D341Med (cell line): ENCODE measurements around the gene HOXA7.

Experiments used
- DNase-seq: peaks from one replicate; pipeline ENCODE4 v3.0.0; 2012; ENCODE audit warnings: low spot score

HOXA7 gene

DNA sequence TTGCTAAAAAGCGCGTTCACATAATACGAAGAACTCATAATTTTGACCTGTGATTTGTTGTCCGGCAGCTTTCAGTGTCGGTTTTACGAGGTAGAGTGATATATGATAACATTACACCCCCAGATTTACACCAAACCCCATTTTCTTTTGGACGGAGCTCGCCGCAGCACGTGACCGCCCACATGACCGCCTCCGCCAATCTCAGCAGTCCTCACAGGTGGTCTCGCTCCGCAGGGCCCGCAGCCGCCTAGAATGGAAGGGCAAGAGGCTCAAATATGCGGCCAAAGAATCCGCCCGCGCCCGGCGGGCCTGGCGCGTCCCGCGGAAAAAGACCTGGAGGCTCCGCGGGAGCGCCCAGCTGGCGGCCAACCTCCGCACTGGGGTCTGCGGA is at the start of gene HOXA7:
HOXA7 (minus strand) TSS at position 168 of the 391 bp plus-strand sequence; CDS start at position 38, 130 bp downstream.
- DNase-seq: peak; percentile 40

GRCh38 chr7:27205325-27206280 is 49.1 kb upstream of the HOXA7 start:
- no peak for DNase-seq

DNA sequence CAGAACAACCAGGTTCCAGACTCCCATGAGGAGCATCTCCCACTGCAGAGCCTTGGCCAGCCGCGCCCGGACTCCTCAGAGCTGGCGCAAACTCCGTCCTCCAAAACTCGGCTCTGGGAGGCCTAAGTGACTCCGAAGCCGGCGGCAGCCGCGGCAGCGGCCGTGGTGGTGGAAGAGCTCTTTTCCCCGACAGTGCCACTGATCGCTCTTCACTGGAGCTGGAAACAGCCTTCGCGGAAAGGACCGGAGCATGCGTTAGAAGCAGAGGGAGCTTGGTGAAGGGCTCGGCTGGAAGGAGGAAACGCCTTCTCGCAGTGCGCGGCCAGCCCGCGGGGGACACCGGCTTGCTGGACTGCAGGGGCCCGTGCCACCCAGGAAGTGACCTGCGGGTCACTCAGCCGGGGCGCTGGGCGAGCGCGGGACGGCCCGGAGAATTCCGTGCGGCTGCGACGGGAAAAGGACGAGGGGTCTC is 48.4 kb upstream of the HOXA7 start:
- DNase-seq: no peak

- no peak for DNase-seq
These were observed 47.6 kb upstream of the HOXA7 start for GRCh38 chr7:27203964-27204594.

- no peak for DNase-seq
These were observed 47.0 kb upstream of the HOXA7 start for GRCh38 chr7:27203365-27203953.

DNA sequence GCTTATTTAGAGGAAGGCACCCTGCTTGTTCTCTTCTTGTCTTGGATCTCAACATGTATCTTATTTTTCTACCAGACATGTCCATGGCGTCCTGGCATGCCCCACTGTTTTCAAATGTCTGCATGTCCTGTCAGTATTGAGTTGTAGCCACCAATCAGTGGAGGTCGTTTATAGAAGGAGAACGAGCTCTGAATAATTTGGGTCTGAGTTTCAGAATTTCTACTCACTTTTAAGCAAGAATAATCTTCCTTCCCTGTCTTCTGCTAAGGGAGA is 46.3 kb upstream of the HOXA7 start:
- DNase-seq: no peak

DNA sequence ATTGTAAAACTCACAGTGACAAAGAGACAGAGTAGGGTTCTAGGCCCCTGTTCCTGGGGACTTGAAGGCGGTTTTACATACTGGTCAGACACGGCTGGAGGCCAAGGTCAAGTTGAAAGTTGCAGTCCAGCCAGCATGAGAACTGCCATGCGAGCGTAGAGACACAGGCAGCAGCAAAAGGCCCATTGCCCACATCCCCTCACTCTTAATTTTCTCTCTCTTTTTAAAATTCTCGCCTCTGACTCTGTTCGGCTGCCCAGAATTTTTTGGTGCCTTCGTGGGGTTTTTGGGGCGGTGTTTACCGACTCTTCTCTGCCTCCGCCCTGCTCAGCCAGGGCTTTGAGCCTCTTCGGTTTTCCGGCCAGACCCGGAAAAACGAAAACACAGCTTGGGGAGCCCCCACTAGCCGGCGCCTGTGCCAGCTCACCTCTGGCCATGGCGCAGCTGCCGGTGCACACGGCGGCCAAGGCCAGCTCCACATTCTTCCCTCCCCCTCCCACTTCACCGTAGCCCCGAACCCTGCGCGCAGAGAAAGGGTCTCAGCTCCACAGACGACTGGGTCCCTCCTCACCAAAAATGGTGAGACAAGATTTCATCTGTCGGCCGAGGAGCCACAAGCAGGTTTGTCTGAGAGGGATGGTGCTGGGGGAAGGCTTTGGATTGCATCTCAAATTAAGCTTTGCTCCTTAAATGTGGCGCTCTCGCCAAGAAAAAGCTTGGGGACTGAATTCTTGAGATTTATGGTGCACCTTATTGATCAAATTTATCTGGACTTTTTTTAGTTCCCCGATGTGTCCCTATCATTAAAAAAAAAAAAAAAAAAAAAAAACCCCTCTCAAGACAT is 45.8 kb upstream of the HOXA7 start:
- no peak for DNase-seq

GRCh38 chr7:27201580-27202017 is 45.1 kb upstream of the HOXA7 start:
- no peak for DNase-seq

DNA sequence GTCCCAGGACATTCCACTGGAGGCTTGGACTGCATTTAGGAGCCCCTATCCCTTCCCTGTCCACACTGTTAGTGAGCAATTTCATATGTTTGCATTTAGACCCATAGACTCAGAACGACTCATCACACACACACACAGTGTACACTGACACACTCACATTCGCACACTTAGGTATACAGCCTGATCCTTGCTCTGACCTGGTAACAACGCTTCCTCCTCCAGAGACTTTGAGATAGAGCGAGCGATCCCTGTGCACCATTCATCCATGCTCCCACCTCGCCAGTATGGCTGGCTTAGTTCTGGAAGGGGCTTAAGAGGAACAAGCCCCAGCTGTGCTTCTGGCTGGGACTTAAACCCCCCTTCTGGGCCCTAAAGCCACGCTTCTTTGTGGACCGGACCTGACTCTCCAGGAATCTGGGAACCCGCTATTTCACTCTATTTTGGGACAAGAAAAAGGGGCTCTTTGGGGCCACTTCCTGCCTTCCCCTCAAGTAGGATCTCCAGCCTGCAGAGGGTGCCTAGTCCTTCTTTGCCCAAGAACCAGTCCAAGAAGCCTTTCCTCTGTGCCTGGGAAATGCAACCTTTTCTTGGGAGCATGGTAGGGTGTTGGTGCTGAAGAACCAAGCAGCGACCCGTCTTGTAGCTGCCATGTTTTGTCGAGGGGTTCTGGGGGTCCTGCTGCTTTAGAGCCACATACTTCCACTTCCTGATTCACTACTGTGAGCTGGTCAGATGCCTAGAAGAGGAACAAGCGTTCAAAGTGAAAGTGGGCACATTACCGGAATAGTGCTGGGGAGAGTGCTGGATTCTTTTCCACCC is 44.5 kb upstream of the HOXA7 start:
- DNase-seq: no peak

GRCh38 chr7:27199849-27200760 is 43.6 kb upstream of the HOXA7 start, which contains the start of gene HOXA13:
HOXA13 (minus strand) TSS chr7:27200091; CDS start chr7:27200077, 14 bp downstream.
- peak; percentile 88 for DNase-seq

- peak; percentile 63 for DNase-seq
These were observed 42.7 kb upstream of the HOXA7 start for GRCh38 chr7:27198871-27199801.

DNA sequence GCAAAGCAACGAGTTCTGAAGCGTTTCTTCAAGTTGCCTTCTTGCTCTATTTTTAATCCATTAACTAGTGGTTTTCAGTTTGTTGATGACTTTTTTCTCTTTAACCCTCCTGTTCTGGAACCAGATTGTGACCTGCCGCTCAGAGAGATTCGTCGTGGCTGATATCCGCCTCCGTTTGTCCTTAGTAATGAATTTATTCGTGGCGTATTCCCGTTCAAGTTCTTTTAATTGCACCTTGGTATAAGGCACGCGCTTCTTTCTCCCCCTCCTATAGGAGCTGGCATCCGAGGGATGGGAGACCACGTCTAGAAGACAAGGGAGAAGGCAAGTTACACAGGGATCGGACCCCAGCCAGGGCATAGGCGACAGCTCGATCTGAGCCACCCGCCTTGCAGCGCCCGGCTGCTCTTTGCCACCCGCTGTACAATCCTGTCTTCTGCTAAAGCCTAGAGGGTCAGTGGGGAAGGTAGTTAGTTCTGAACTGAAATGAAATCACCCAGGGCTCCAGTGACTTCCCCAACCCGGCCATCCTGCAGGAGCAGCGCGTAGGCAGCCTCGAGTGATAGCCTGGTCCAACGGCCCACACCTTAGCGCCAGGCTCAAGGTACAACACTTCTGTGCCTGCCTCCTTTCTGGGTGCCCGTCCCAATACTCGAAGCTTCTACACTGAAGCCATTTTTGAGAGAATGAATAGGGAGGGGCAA is 41.8 kb upstream of the HOXA7 start:
- DNase-seq: no peak

DNA sequence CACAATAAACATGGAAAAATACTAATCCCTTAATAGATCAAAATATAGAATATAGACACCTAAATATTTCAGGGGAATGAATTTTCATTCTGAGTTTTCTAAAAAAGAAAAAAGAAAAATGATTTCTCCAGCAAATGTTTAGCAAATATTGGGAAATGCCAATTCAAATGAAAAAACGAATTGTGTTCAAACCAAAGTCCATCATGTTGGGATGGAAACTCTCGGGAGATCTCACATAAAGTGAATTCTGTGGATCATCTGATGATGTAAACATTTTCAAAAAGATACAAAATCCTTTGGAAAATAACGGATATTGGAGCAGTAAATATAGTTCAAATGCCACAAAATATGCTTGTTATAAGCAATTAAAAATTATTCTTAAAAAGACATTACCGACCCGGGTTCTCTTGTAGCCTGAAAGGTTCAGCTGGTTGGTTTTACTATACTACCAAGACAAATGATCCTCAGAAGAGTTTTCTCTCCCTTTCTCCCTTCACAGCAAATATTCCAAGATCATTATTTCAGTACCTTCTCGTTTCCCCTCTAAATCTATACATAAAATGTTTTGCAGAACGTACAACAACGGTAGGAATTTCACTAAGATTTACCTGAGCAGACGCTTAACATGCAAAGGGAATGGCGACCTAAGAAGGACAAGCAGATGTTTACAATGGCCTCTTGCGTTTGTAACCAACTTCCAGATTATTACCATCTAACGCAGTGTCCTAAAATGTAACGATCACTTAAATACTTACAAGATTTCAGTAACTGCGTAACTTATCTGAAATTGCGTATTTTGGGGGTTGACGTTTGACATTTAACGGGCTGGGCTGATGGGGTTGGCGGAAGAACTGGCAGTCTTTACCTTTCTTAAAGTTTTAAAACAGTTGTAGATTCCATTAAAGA is 40.9 kb upstream of the HOXA7 start:
- no peak for DNase-seq

GRCh38 chr7:27196287-27196767 is 39.9 kb upstream of the HOXA7 start:
- DNase-seq: peak; percentile 59

DNA sequence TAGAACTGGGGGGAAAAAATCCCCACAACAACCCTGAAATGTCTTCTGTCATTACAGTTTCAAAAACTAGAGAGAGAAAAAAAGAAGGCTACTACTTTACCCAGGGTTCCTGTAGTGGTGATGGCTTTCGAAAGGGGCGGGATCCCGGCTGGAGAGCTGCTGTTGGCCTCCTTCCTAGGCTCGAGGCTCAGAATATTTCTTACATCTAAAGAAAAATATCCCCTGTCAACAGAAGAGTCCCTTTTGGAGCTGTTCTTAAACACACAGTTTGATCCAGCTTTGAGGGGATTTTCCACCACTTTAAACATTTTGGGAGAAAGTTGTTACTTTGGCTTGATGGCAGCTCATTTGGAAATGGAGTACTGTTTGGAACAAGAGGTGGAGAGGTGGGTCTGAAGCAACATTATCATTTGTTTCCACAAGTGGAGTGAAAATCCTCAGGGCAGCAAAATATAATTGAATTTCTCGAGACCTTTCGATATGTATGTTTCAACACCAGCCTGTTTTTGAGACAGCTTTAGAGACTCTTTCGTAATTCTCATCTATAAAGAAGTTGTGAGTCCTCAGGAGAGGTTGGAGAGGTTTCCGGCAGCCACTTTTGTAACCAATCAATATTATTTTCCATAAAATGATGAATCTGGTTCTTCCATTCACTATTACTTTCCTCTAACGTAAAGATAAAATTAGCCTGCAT is 38.4 kb upstream of the HOXA7 start:
- DNase-seq: no peak

DNA sequence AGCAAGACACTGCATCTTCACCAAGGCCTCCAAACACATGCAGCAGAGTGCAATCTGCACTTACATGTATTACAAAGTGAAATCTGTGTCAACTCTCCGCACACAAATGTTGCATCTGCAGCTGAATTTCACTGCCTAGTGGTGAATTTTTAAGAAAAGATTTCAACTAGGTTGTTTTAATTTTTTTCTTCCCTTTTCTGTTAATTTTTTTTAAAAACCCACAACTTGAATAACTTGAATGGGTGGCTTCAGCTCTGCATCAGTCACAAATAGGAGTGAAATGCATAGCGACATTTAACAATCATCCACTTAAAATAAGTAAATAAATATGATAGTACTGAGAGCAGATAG is 37.5 kb upstream of the HOXA7 start:
- no peak for DNase-seq
